ENCODE results near the gene SHMT2.

The SHMT2 gene

GRCh38 chr12:57216921-57217879 lies 12.3 kb upstream of the SHMT2 start:
- Mint-ChIP-seq H3K27ac (no peak overlapping the region), H3K4me3 (peak overlapping the region; percentile 82), H3K9me3 (no peaks in the 10 kb centered on the region), H3K4me1 (peaks cover 56% of the 10 kb centered on the region), H3K36me3 (no peaks in the 10 kb centered on the region), H3K27me3 (peaks cover 60% of the 10 kb centered on the region)

GRCh38 chr12:57218030-57218853 lies 11.3 kb upstream of the SHMT2 start:
- Mint-ChIP-seq H3K36me3 (no peaks in the 10 kb centered on the region), H3K4me1 (peaks cover 63% of the 10 kb centered on the region), H3K27me3 (peaks cover 70% of the 10 kb centered on the region), H3K9me3 (no peaks in the 10 kb centered on the region), H3K4me3 (peak overlapping the region; percentile 24), H3K27ac (no peak overlapping the region)

GRCh38 chr12:57219205-57219992 lies 10.1 kb upstream of the SHMT2 start:
- no peak overlapping the region for H3K27ac Mint-ChIP-seq
- peaks cover 74% of the 10 kb centered on the region for H3K27me3 Mint-ChIP-seq
- no peaks in the 10 kb centered on the region for H3K36me3 Mint-ChIP-seq
- no peak overlapping the region for H3K4me3 Mint-ChIP-seq
- no peaks in the 10 kb centered on the region for H3K9me3 Mint-ChIP-seq
- H3K4me1 Mint-ChIP-seq = peaks cover 58% of the 10 kb centered on the region

GRCh38 chr12:57219993-57220754 lies 9.3 kb upstream of the SHMT2 start:
- Mint-ChIP-seq H3K4me3 (no peak overlapping the region), H3K4me1 (peaks cover 58% of the 10 kb centered on the region), H3K9me3 (no peaks in the 10 kb centered on the region), H3K27me3 (peaks cover 73% of the 10 kb centered on the region), H3K27ac (peak overlapping the region; percentile 26), H3K36me3 (no peaks in the 10 kb centered on the region)

- Mint-ChIP-seq H3K27ac (peak overlapping the region; percentile 26), H3K27me3 (peaks cover 71% of the 10 kb centered on the region), H3K4me3 (peak overlapping the region; percentile 31), H3K9me3 (no peaks in the 10 kb centered on the region), H3K4me1 (peaks cover 58% of the 10 kb centered on the region), H3K36me3 (no peaks in the 10 kb centered on the region)
Measured at GRCh38 chr12:57220770-57221168, 8.7 kb upstream of the SHMT2 start.

- Mint-ChIP-seq H3K4me1 (peaks cover 60% of the 10 kb centered on the region), H3K9me3 (no peaks in the 10 kb centered on the region), H3K27me3 (peaks cover 71% of the 10 kb centered on the region), H3K27ac (peak overlapping the region; percentile 8), H3K36me3 (no peaks in the 10 kb centered on the region), H3K4me3 (no peak overlapping the region)
Measured at GRCh38 chr12:57221169-57221917, 8.2 kb upstream of the SHMT2 start.

- peaks cover 64% of the 10 kb centered on the region for H3K4me1 Mint-ChIP-seq
- H3K27ac Mint-ChIP-seq = peak overlapping the region; percentile 14
- no peaks in the 10 kb centered on the region for H3K9me3 Mint-ChIP-seq
- peaks cover 73% of the 10 kb centered on the region for H3K27me3 Mint-ChIP-seq
- no peak overlapping the region for H3K4me3 Mint-ChIP-seq
- no peaks in the 10 kb centered on the region for H3K36me3 Mint-ChIP-seq
Measured at GRCh38 chr12:57222286-57223190, 7.0 kb upstream of the SHMT2 start.

GRCh38 chr12:57223191-57224165 lies 6.0 kb upstream of the SHMT2 start:
- Mint-ChIP-seq H3K27ac (peak overlapping the region; percentile 77), H3K27me3 (peaks cover 67% of the 10 kb centered on the region), H3K4me3 (no peak overlapping the region), H3K36me3 (no peaks in the 10 kb centered on the region), H3K4me1 (peaks cover 66% of the 10 kb centered on the region), H3K9me3 (no peaks in the 10 kb centered on the region)

GRCh38 chr12:57224278-57224972 lies 5.1 kb upstream of the SHMT2 start:
- peaks cover 69% of the 10 kb centered on the region for H3K4me1 Mint-ChIP-seq
- H3K36me3 Mint-ChIP-seq = no peaks in the 10 kb centered on the region
- peaks cover 58% of the 10 kb centered on the region for H3K27me3 Mint-ChIP-seq
- no peak overlapping the region for H3K27ac Mint-ChIP-seq
- no peak overlapping the region for H3K4me3 Mint-ChIP-seq
- no peaks in the 10 kb centered on the region for H3K9me3 Mint-ChIP-seq

GRCh38 chr12:57224973-57225679 lies 4.4 kb upstream of the SHMT2 start:
- peaks cover 3% of the 10 kb centered on the region for H3K36me3 Mint-ChIP-seq
- peak overlapping the region; percentile 4 for H3K27ac Mint-ChIP-seq
- H3K9me3 Mint-ChIP-seq = no peaks in the 10 kb centered on the region
- peaks cover 70% of the 10 kb centered on the region for H3K4me1 Mint-ChIP-seq
- H3K27me3 Mint-ChIP-seq = peaks cover 53% of the 10 kb centered on the region
- H3K4me3 Mint-ChIP-seq = peak overlapping the region; percentile 33

- Mint-ChIP-seq H3K27ac (peak overlapping the region; percentile 4), H3K4me1 (peaks cover 73% of the 10 kb centered on the region), H3K9me3 (no peaks in the 10 kb centered on the region), H3K27me3 (peaks cover 49% of the 10 kb centered on the region), H3K36me3 (peaks cover 9% of the 10 kb centered on the region), H3K4me3 (peak overlapping the region; percentile 33)
Measured at GRCh38 chr12:57225680-57226210, 3.8 kb upstream of the SHMT2 start.

All from activated naive CD4-positive, alpha-beta T cell treated with anti-CD3 and anti-CD28 coated beads, Interleukin-2, amount 50 U/mL, for 24 hours (primary cell).